HG03342 (cell line): Measurements from ENCODE around the gene CYP2W1.
"Not testable (repeated sequence)": the region's sequence is repeated elsewhere in the genome, so short reads cannot be mapped to it uniquely, and the experiment has no call there.

Experiments
- ATAC-seq: cut with Tn5 transposase; IDR thresholded peaks from one replicate; pipeline ENCODE4 v1.9.1; 2021; ENCODE audit warnings: mild to moderate bottlenecking, moderate library complexity; ENCODE audit not compliant: unreplicated experiment

Gene CYP2W1

DNA sequence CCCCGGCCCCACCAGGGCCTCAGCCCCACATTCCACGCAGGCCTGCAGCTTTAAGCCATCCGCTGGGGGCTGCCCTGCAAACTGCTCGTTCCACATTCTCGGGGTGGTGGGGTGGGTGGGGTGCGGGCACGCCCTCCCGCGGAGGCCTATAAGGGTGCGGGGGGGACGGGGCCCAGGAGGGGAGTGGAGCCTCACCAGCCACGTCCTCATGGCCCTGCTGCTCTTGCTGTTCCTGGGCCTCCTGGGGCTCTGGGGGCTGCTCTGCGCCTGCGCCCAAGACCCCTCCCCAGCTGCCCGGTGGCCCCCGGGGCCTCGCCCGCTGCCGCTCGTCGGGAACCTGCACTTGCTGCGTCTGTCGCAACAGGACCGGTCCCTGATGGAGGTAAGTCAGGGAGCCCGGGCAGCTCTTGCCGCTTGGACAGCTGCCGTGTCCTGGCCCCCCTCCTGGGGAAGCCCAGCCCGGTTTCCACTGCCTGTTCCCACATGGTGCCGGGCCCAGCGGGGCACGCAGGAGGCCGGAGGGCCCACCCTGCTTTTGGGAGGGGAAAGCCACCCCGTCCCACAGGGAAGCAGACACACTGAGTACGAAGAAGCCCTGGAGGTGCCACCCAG, at the start of gene CYP2W1:
Gene CYP2W1, plus strand, starts transcription at position 178 of the 612 bp plus-strand sequence. Its CDS starts 31 bp downstream, at position 209.
- ATAC-seq = no peak

DNA sequence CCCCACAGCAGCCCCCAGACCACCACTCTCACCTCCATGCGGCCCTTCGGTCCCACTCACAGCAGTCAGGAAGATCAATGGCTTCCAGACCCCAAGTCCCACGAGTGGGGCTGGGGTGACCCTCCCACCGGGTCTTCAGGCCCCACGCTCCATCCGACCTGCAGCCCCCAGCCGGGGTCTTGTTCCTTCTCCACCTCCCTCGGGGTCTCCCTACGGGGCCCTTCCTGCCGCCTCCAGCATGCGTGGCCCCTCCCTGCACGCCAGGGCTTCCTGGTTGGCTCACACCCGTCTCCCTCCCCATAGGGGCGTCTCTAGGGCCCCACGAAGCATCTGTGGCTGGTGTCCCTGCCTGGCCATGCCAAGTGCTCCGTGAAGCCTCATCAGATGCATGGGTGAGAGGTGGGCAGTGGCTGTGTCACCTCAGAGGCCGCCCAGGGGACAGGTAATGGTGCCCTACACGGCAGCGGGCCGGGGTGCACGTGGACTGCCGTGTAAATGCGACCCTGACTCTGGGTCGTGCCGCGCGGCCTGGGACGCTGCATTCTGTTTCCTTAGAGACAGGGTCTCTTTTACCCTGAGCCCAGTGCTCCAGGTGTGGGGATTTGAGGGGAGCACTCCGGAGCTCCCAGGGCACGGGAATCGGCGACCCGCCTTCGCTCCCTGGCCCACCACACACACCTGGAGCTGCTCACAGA, 48.4 kb upstream of the CYP2W1 start:
- ATAC-seq = no peak

GRCh38 chr7:935164-935873, 47.7 kb upstream of the CYP2W1 start:
- no peak for ATAC-seq

DNA sequence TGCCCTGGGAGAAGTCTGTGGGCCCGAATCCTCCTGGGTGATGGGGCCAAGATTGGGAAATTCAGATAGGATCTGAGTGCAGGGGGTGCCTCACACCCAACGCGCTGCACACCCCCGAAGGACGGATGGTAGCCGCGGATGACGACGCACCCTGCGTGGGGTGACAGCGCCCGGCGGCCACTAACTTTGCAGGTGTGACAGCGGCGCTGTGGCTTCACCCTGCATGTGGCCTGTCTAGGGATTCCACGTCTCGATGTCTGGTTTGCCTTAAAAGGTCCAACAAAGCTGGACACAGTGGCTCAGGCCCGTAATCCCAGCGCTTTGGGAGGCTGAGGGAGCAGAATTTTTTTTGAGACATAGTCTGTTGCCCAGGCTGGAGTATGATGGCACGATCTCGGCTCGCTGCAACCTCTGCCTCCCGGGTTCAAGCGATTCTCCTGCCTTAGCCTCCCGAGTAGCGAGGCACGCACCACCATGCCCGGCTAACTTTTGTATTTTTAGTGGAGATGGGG, 47.1 kb upstream of the CYP2W1 start:
- ATAC-seq = no peak

DNA sequence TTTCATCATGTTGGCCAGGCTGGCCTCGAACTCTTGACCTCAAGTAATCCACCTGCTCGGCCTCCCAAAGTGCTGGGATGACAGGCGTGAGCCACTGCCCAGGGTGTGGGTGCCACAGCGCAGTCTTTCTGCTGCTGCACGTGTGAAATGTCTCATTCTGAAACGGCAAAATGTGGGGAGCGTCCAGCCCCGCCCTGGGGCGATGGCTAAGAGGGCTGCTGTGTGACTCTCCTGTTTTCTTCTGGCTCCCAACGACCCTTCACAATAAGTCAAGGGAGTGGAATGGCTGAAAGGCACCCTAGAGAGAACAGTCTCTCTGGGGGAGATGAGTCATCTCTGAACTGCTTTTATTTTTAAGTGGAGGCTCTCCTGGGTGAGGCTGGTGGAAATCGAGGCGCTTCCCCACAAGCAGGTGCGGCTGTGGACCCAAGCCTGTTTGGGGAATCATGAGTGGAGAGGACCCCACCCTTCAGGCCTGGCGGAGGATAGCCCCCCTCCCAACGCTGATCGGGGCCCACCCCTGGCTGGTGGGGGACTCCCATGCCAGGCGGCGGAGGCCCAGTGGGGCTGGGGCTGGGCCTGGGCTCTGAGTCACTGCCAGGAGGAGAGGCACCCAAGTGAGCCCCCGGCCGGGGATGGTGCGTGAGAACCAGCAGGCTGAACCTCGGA, 46.5 kb upstream of the CYP2W1 start:
- ATAC-seq = peak; percentile 81

DNA sequence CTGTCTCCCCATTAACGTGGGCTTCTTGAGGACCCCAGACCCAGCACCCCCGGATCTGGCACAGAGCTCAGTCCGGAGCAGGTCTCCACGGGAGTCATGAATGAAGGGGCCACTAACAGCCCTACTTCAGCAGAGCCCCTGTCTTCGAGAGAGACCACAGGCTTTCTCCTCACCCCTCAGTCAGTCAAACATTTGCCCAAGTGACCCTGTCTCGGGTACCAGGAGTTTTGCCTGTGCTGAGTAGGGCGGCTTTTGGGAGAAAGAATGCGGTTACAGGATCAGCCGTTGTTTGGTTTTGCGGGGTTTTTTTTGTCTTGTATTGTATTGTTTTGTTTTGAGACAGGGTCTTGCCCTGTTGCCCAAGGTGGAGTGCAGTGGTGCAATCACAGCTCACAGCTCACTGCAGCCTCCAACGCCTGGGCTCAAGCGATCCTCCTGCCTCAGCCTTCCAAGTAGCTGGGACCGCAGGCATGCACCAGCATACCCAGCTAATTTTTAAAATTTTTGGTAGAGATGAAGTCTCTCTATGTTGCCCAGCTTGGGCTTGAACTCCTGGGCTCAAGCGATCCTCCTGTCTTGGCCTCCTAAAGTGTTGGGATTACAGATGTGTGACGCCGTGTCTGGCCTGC, 45.0 kb upstream of the CYP2W1 start:
- ATAC-seq = no peak

DNA sequence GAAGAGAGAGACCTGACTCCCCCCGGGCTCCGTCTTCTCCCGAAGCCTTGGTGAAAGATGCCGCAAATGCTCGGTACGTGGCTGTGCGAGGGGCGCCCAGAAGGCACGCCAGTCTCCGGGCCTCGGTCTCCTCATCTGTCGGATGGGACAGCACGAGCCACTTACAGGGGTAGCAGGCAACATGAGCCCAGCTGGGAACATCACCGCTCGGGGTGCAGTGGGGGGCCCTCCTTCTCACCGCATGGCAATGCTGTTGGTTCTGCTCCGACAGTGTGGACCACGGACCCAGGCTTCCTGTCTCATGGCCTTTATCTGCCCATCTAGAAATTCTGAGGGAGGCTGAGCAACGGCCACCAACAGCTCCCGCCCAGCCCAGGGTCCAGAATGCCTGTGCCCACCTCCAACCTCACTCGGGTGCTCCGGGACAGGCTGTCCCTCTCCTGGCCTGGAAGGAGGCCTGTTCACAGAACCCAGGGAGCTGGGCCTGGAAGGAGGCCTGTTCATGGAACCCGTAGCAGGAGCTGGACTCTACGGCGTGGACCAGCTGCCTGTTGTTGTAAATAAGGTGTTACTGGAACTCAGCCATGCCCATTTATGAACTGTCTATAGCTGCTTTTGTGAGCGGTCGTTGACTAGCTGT, 44.3 kb upstream of the CYP2W1 start:
- ATAC-seq = no peak

DNA sequence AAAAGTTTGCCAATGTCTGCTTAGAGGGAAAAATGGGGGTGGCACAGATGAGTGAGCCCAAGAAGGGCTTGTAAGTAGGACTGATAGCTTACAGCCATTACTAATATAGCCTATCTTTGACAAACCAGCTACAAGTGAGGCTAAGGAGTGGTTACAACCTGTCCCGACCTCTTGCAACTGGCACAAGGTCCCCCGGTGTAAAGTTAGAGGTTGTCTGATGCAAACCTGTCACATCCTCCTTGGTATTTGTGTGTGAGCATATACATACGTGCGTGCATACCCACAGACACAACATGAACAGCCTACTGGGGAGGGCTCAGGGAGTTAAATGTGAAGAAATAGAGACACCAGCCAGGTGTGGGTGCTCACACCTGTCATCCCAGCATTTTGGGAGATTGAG, 43.1 kb upstream of the CYP2W1 start:
- ATAC-seq = no peak

GRCh38 chr7:940599-941408, 42.2 kb upstream of the CYP2W1 start:
- ATAC-seq = no peak

GRCh38 chr7:943793-944192, 39.2 kb upstream of the CYP2W1 start:
- not testable (repeated sequence) for ATAC-seq

DNA sequence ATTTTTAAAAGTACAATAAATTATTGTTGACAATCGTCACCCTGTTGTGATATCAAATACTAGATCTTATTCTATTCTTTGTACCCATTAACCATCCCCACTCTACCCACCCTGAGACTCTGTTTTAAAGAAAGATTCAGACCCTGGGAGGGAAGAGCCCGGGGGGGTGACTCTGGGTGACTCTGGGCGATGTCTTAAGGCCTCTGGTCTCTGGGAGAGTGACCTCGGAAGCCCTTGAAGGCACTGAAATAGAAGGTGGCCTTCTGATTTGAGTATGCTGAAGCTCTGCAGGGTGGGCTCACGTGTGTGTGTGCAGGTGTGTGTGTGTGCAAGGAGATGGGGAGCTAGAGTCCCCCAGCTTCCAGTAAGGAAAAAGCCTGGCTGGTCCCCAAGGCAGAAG, 38.2 kb upstream of the CYP2W1 start:
- ATAC-seq = no peak

GRCh38 chr7:945147-945555, 37.8 kb upstream of the CYP2W1 start:
- no peak for ATAC-seq

- no peak for ATAC-seq
Measured at GRCh38 chr7:945556-946255, 37.3 kb upstream of the CYP2W1 start.

GRCh38 chr7:946256-946996, 36.6 kb upstream of the CYP2W1 start:
- no peak for ATAC-seq

GRCh38 chr7:947391-948210, 35.4 kb upstream of the CYP2W1 start:
- no peak for ATAC-seq

- ATAC-seq = no peak
Measured at GRCh38 chr7:949021-949934, 33.7 kb upstream of the CYP2W1 start.
